GM18867 (cell line): ENCODE data around the gene DLGAP1.

Experiments used
- ATAC-seq: cut with Tn5 transposase; IDR thresholded peaks from one replicate; pipeline ENCODE4 v1.9.1; 2021; ENCODE audit warnings: mild to moderate bottlenecking, moderate library complexity; ENCODE audit not compliant: unreplicated experiment

DLGAP1 gene

DNA sequence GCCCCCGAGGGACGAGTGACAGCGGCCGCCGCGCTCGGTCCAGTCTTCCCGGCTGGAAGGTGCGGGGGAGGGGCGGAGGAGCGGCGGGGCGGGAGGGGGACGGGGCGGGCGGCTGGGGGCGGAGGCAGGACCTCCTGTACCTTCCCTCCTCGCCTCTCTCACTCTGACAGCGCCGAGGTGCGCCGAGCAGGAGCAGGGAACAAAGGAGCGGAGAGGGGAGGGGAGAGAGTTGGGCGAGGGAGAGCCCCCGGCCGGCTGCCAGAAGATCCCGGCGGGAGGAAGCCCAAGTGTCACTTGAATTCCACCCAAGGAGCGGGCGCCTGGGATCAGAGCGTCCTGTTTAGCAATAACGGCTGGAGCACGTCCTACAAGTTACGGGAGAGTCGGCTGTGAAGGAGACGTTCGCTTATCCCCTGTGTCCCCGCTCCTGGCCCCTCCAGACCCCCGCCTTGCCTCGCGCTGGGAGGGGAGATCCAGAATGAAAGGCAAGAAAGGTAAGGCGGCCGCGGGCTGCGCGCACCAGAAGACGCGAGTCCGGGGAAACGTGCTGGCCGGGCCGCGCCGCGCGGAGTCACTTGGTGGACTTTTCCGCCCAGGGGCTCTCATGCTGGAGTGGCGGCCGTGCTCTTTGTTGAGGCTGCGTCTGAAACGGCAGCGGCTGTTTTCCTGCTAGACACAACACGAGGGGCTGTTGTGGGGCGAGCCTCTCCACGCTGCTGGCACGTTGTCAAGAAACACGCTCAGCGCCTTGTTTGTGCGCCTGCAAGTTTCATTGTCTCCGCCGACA is 1004.9 kb downstream of the DLGAP1 start, which contains the start of gene TGIF1:
Gene TGIF1 (plus strand): TSS at position 161 of the 787 bp plus-strand sequence. CDS start 318 bp downstream, at position 479.
- ATAC-seq, result no peak

DNA sequence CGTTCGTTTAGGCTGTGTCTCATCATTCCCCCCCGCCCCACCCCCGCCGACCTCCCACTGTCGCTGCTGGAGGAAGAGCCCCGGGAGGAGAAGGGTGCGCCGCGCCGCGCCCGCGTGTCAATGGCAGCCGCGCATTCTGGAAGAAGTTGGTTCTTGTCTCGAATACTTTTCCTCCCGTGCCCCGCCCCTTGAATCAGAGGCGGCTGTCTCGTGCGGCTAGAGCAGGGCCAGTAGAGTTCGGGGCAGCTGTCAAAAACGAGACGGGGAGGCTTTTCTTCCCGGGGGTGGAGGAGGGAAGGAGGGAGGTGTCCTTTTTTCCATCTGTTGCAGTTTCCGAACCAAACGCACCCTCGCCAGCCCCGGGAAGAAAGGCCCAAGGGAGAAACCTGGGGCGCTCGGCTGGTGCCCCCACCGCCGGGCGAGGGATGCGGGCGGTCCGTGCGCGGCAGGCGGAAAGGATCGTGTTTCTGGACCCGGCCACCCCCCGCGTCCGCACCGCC is 1005.5 kb downstream of the DLGAP1 start:
- peak; percentile 12 for ATAC-seq

DNA sequence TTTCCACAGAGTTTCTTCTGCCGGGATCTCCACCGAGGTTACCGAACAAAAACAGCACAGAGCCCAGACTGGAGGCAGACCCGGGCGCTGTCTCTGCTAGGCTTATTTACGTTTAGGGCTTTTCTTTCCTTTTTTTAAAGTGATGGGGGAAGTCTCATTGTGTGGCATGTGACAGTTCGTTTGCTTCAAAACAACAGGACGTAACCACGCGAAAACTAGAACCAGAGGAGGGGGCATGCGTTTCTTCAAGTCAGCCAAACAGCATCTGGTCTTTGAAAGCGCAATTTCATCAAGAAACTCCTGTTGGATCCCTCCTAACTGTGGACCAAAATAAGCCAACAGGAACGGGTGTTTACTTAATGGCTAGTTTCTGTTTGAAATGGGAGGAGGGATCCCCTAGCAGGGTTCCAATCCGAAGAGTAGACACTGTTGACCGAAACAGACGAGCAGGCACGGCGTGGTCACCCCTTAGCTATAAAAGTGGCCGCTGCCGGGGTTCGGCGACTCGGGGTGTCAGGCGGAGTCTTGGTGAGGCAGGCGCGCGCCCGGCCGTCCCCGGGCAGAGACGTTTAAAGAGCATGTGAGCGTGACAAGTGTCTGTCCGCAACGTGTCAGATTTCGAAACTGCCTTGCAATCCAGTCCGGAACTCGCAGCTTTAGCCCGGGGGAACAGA is 1006.1 kb downstream of the DLGAP1 start:
- peak; percentile 63 for ATAC-seq

GRCh38 chr18:3447895-3448837 is 1006.9 kb downstream of the DLGAP1 start:
- peak; percentile 73 for ATAC-seq

GRCh38 chr18:3447068-3447894 is 1007.8 kb downstream of the DLGAP1 start:
- ATAC-seq, result no peak
